Astrocyte (in vitro differentiated cells and primary cell): ENCODE data around the gene ZNRF1.

Experiments used
- CTCF ChIP-seq: IDR thresholded peaks from 2 replicates; pipeline ENCODE4 v1.5.1; 2011; ENCODE audit warnings: low read depth, mild to moderate bottlenecking, inconsistent platforms, low read length, moderate library complexity; ENCODE audit not compliant: insufficient read depth
- EZH2 ChIP-seq: IDR thresholded peaks from 2 replicates; pipeline ENCODE4 v1.6.1; 2012; ENCODE audit warnings: mild to moderate bottlenecking, low read length, inconsistent platforms; ENCODE audit not compliant: insufficient read depth

GRCh38 chr16:75074920-75075687 lies 76.3 kb downstream of the ZNRF1 start:
- no peak for TF ChIP-seq CTCF
- TF ChIP-seq EZH2: no peak
